ENCODE measurements around the gene ANXA5. TPM values are rescaled to one million over a fixed set of nuclear protein-coding genes. Genes with fewer than 3 reads are reported as not detected.

The ANXA5 gene
- total and polyA plus RNA-seq, 2 of the 4 experiments (the other 2 are of a cell fraction): 780 to 1,448 TPM

GRCh38 chr4:121632636-121633035 is 64.1 kb downstream of the ANXA5 start:
- no peaks in the 10 kb centered on the region for H4K20me1 ChIP-seq (ENCODE audit: insufficient read depth, low read length)
- no peaks in the 10 kb centered on the region for H3K79me1 ChIP-seq (ENCODE audit: low read depth in 1 of 2, low read length in 2 of 2)
- H3K56ac ChIP-seq (ENCODE audit: extremely low read depth, insufficient read depth, low read length): no peak overlapping the region
- no peak overlapping the region for H3K4me3 ChIP-seq (ENCODE audit: insufficient read depth, low read depth, low read length)
- no peaks in the 10 kb centered on the region for H3K4me1 ChIP-seq (ENCODE audit: control insufficient read depth, insufficient read depth, low read length)
- ATAC-seq (ENCODE audit: low read depth) (no peak), DNase-seq (no peak)
- H3K9me3 ChIP-seq (ENCODE audit: control insufficient read depth, insufficient read depth, low read length): no peaks in the 10 kb centered on the region
- H2BK15ac ChIP-seq (ENCODE audit: low read depth, low read length): no peak overlapping the region
- H3K27me3 ChIP-seq (ENCODE audit: control insufficient read depth, insufficient read depth, low read length): no peaks in the 10 kb centered on the region; the same call in 1 of the 2 replicates
- no peak overlapping the region for H3K23ac ChIP-seq (ENCODE audit: low read depth, low read length)
- no peak overlapping the region for H2BK120ac ChIP-seq (ENCODE audit: low read depth, low read length)
- intact Hi-C loops (cut with micrococcal nuclease) (no loop called here), dilution Hi-C loops (cut with HindIII; ENCODE audit: low sequenced_read_pairs, unreplicated experiment) (no loop called here), in situ Hi-C loops (cut with MboI; ENCODE audit: low sequenced_read_pairs) (no loop called here)
- CTCF ChIA-PET: no interaction called here
- H4K91ac ChIP-seq (ENCODE audit: insufficient read depth, low read depth, low read length): no peak overlapping the region
- H4K8ac ChIP-seq (ENCODE audit: low read depth in 2 of 2, low read length in 2 of 2): no peak overlapping the region
- no peak overlapping the region for H2BK5ac ChIP-seq (ENCODE audit: low read depth, low read length, poor library complexity, severe bottlenecking)
- H3K4me2 ChIP-seq (ENCODE audit: low read depth, low read length): no peak overlapping the region
- no peak overlapping the region for H2AK9ac ChIP-seq (replicated peaks; ENCODE audit: low read depth, low read length, poor library complexity)
- H3K27ac ChIP-seq (ENCODE audit: insufficient read depth, low read length): no peak overlapping the region
- H2AFZ ChIP-seq (replicated peaks; ENCODE audit: low read length, poor library complexity): no peak overlapping the region
- no peaks in the 10 kb centered on the region for H3K9me1 ChIP-seq (ENCODE audit: insufficient read depth, low read length)
- H2AK5ac ChIP-seq (ENCODE audit: low read depth, low read length): no peak overlapping the region
- no peak for TF ChIP-seq POLR2A (IDR thresholded peaks at IDR 0.05; ENCODE audit: low read depth, low read length)
- no peak for TF ChIP-seq CTCF (conservative IDR thresholded peaks at IDR 0.05; ENCODE audit: low read depth, low read length)
- no peak for TF ChIP-seq FOS (IDR thresholded peaks at IDR 0.05; ENCODE audit: low read depth, low read length)
- no peak for TF ChIP-seq RFX5 (IDR thresholded peaks at IDR 0.05; ENCODE audit: low read depth, low read length)
- no peak for TF ChIP-seq MAZ (IDR thresholded peaks at IDR 0.05; ENCODE audit: borderline replicate concordance, low read depth, low read length)
- TF ChIP-seq RAD21 (IDR thresholded peaks at IDR 0.05; ENCODE audit: low read length): no peak
- no peak for TF ChIP-seq CEBPB (IDR thresholded peaks at IDR 0.05; ENCODE audit: low read depth, low read length)
- no peak for TF ChIP-seq MAFK (IDR thresholded peaks at IDR 0.05; ENCODE audit: low read depth, low read length)
- H3K4ac ChIP-seq (ENCODE audit: low read depth, low read length): no peak overlapping the region
- no peak overlapping the region for H4K5ac ChIP-seq (ENCODE audit: low read depth, low read length)
- 73% methylated on average over 2 of the region's 9 CpGs; no CpG with 5 or more reads in 1 of the 2 experiments for WGBS, 2 experiments (ENCODE audit: extremely low coverage in 2 of 2, insufficient read length in 1 of 2)
- H3K14ac ChIP-seq (replicated peaks; ENCODE audit: low read depth, low read length): no peak overlapping the region
- no peaks in the 10 kb centered on the region for H3K36me3 ChIP-seq (ENCODE audit: control insufficient read depth, insufficient read depth, low read length)
- POLR2A ChIA-PET (ENCODE audit: unreplicated experiment): no interaction called here
- H3K9ac ChIP-seq (ENCODE audit: low read depth, low read length): no peak overlapping the region
- BruUV-seq (replicated peaks): no TSS peak
- H2BK20ac ChIP-seq (ENCODE audit: low read depth, low read length): no peak overlapping the region
- H3K18ac ChIP-seq (ENCODE audit: low read depth, low read length): no peak overlapping the region

Other genes with a start within 250 kb of the ANXA5 start
- gene SMIM43, start 68.2 kb upstream of the ANXA5 start, total RNA-seq (2012; rRNA removed): 1.4 TPM in 2 replicates
- 2.0 and 2.8 TPM in 2 replicates for gene SMIM43, start 68.2 kb upstream of the ANXA5 start, polyA plus RNA-seq (2012; rRNA removed)
- gene EXOSC9, start 104.3 kb upstream of the ANXA5 start, total RNA-seq (2012; rRNA removed): 47.5 and 85.8 TPM in 2 replicates
- 27.3 and 34.7 TPM in 2 replicates for gene EXOSC9, start 104.3 kb upstream of the ANXA5 start, polyA plus RNA-seq (2012; rRNA removed)
- gene CCNA2, start 126.9 kb upstream of the ANXA5 start, total RNA-seq (2012; rRNA removed): 54.3 and 59.7 TPM in 2 replicates
- 21.3 and 22.8 TPM in 2 replicates for gene CCNA2, start 126.9 kb upstream of the ANXA5 start, polyA plus RNA-seq (2012; rRNA removed)
- gene BBS7, start 173.5 kb upstream of the ANXA5 start, total RNA-seq (2012; rRNA removed): 29.4 and 32.3 TPM in 2 replicates
- 18.3 and 23.0 TPM in 2 replicates for gene BBS7, start 173.5 kb upstream of the ANXA5 start, polyA plus RNA-seq (2012; rRNA removed)